Measurements from ENCODE around the gene ADGRV1.
A peak's percentile ranks its signal among the peaks of the same experiment; 100 is the strongest.
"Not testable (repeated sequence)": the region's sequence is repeated elsewhere in the genome, so short reads cannot be mapped to it uniquely, and the experiment has no call there.

Gene ADGRV1

DNA sequence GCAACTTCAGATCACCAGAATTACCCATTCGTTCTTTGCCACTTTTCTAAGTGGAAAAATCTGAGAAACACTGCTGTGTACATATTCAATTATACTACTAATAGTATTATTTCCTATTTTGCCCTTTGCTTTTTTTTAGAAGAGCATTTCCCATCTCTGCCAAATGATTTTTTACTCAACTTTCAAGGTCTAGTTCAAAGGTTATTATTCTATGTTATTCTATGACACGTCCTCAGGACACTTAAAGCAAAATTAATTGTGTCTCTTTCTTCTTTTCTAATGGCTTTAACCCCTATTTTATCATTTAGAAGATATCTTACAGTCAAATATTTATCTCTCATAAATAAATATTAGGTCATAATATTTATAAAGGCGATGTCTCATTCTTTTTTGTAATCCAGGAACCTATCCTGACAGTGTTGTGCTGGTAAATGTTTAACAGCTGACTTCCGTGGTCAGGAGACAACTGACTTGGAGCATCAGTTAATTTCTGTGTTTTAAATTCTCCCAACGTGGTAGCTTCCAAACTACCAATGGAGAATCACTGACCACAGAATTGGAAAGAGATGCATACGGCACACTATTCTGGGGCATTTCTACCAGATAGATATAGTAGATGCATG is 449.3 kb downstream of the ADGRV1 start:
- no peak for DNase-seq

DNA sequence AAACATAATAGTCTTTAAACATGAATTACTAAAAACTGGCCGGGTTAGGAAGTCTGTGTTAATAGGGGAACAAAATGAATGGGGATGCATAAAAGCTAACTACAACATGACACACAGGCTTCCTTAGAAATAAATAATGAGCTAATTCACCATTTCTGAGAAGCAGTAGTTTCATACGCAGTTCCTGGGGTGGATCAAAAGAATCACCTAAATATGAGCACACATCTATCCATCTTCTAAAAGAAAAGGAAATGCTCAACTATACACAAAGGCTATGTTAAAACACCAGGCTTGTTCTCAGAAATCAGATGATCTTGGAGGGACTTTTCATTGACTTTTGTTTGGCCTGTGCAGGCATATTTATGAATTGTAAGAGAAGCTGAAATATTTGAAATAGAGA is 451.5 kb downstream of the ADGRV1 start:
- DNase-seq = no peak

DNA sequence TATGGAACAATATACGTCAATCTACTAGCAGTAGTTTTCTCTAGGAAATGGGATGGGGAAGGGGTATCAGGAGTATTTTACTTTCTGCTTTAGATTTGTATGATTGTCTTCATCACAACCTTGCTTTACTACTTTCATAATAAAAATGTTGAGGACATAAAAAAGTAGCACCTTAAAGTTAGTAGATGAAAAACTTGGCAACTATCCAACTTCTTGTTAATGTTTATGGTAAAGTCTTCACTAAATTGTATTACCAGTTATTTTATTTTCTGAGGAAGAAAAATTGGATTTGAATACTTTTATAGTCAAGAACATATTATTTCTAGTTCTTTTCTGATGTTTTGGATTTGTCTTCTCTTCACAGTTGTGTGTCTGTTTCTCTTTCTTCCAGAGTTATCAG is 452.4 kb downstream of the ADGRV1 start:
- no peak for DNase-seq

DNA sequence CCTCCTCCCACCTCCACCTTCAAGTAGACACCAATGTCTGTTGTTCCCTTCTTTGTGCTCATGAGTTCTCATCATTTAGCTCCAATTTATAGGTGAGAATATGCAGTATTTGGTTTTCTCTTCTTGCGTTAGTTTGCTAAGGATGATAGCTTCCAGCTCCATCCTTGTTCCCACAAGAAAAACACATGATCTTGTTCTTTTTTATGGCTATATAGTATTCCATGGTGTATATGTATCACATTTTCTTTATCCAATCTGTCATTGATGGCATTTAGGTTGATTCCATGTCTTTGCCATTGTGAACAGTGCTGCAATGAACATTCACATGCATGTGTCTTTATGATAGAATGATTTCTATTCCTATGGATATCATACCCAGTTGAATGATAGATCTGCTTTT is 454.3 kb downstream of the ADGRV1 start:
- DNase-seq = not testable (repeated sequence)

GRCh38 chr5:91016322-91016721 is 457.7 kb downstream of the ADGRV1 start:
- DNase-seq = no peak

DNA sequence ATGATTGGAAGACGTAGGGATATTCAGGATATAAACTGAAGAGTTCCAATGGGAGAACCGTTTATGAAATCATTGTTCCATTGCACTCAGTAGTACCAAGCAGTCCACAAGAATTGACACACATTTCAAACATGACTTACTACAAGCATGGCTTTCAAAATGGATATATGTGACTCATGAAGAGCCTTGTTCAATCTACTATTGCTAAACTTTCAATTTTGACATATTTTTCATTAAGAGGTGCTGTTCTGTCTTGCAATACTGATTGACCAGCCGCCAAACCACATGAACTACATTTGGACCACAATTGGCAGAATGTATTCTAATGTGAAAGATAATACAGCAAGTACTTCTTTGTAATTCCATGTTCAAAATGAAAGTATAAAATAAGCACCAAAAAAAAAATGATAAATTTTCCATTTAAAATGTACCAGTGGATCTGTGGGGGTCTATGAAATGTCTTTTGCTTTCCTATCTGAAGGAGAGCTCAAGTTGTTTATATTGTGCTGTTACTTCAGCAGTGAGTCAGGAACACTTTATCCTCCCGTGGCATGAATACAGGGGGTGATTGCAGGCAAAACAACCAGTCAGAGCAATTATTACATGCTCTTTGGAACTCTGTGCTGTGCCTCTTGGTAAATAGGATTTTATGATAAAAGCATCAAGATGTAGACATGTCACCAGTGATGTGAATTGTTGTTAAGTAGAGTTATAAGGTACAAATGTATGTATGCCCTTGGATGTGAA is 458.5 kb downstream of the ADGRV1 start:
- DNase-seq = no peak

- DNase-seq = no peak
Measured at GRCh38 chr5:91018200-91018599, 459.6 kb downstream of the ADGRV1 start.

DNA sequence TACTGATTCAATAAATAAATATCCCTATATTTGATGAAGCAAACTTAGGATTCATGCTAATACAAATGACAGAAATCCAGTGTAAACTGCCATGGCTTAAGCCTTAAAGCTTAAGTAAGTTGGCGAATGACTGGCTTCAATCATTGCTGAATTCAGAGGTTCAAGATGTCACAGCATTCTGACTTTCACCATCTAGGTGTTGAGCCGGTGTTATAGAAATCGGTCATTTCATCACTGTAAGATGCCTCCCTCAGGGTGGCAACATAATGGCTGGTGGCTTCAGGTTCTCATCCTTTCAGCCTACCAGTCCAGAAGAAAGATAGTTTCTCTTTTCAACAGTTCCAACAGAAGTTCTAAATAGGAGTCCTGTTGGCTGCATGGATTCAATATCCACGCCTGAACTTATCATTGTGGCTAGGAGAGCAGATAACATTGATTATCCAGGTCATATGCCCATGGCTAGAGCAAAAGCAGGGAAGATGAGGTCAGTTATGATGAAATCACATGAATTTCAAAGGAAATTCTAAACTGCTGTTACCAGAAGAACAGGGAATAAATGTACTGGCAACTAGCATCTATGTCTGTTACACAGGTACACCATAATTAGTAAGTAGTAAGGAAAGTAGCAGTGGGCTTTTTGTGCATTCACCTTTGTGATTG is 460.2 kb downstream of the ADGRV1 start:
- DNase-seq = no peak

- no peak for DNase-seq
Measured at GRCh38 chr5:91020065-91020800, 461.6 kb downstream of the ADGRV1 start.

GRCh38 chr5:91022518-91022917 is 463.9 kb downstream of the ADGRV1 start:
- no peak for DNase-seq

GRCh38 chr5:91024206-91024605 is 465.6 kb downstream of the ADGRV1 start:
- DNase-seq = no peak

- DNase-seq = peak; percentile 59
Measured at GRCh38 chr5:91024727-91025126, 466.1 kb downstream of the ADGRV1 start.

DNA sequence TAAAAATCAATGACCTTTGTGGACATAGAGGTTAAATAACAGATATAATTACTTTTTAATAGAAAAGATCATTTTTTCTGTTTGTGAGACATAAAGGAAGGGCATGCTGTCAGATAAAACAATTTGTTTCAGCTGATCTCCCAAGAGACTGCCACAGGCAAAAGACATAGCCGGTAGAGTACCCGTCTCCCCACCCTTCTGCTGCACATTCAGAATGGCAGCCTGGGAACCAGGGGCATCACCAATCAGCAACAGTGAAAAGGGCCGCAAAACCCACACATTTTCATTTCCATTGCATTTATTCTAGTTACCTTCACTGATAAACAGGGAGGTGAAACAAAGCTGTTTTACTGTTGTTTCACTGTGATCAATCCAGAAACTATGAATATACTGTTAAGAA is 466.9 kb downstream of the ADGRV1 start:
- DNase-seq = no peak

GRCh38 chr5:91025956-91026355 is 467.4 kb downstream of the ADGRV1 start:
- no peak for DNase-seq

DNA sequence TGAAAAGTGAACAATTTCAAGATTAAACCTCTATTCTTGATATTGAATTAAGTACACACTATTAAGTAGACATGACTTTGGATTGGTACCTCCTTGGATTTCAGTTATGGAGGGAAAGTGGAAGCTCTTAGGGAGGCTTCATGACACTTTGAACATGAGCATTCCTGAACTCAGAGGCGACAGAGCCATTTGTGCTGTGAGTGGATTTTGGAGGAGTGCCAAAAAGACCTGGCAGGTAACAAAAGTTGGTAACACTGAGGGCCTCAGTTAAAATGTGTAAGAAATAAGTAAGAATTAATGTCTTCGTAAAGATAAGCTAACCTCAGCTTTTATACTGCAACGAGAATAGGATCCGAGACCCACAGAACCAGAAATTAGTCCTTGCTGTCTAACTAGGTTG is 467.9 kb downstream of the ADGRV1 start:
- DNase-seq = no peak

DNA sequence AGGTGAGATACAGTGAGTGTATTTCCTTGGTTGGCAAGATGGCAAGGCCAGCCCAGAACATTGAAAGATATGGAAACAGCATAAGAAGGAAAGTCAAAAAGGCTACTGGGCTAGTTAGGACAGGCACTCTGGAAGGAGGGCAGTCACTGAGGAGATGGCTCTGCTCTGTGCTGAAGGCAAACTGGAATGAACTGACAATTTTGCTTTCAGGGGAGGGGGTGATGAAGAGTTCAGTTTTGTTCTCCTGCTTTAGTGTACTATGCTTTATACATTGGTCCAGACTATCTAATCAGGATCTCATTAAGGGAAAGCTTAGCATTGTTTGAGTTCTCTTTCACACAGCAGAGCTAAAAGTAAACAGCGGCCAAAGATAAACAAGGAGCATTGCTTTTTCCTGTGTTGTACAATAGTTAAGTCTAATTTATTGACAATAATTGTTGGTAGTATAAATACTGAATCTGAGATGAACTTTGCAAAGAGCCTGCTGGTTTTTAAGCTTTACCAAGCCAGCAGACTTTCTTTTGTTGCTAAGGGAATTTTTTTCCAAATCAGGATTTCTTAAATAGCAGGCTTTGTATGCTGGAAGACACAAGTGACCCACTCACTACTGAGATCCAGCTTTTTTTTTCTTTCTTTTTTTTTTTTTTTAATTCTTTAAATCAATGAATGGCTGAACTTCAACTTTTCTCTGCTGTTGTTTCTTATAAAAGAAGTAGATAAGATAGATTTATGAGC is 469.0 kb downstream of the ADGRV1 start:
- no peak for DNase-seq

DNA sequence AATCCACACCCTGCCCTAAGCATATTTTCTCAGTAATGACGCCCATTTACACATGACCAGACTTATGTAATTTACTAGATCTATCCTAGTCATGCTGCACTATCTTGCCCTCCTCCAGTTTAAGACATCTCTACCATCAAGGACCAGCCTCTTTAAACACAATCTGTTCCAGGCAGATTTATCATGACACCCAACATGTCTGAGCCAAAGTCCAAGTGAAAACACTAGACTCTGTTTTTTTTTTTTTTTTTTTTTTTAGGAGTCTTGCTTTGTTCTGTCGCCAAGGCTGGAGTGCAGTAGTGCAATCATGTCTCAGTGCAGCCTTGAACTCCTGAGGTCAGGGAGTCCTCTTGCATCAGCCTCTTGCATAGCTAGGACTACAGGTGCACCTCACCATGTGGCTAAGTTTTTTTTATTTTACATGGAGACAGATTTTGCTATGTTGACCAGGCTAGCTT is 469.9 kb downstream of the ADGRV1 start:
- no peak for DNase-seq

DNA sequence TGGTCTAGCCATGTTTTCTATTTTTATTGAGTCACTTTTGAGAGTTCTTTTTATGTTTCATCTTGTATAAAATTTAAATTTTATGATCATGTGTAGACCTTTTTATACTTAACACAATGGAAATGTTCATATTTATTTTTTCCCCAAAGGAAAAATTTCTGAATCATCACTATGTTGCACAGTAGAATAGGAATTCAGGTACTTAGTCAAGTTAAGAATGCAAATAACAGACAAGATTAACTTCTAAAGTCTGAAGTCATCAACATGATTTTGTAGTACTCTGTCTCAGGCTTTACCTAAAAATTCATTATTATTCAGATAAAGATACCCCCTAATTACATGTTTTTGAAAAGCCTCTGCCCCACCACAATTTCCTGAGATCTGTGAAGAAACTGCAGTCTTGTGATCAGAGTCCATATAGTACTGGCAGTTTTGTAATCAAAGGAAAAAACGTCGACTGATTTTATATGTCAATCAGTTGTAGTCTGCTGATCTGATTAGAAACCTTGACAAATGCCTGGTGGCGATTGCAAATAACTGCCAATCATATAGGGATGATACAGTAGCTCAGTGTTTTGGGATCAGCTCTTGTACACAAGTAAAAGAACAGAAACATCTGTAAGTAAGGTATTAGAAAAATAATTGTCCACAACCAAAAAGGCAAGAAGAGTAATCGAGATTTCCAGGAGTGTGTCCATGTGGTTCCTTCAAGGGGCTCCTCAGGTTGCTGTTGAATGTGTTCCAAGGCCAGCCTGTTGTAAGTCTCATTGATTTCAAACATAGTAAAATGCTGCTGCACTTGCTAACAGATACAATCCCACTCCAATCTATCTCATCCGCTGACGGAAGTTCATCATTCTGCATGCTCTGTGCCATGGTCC is 472.2 kb downstream of the ADGRV1 start:
- no peak for DNase-seq

DNA sequence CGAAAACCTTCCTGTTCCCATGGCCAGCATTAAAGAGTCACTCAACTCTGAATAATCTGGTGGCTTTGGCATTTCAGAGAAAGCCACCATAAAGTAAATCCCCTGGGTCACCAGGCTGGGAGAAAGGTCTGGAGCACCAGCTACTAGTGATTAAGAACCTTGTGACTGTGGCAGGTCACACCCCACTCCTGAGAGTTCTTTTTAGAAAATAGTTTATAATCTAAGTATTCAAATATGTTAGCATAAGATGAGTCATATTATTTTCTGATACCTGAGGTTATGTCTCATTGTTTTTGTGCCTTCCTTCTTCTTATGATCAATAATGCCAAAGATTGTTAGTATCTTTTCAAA is 472.8 kb downstream of the ADGRV1 start:
- no peak for DNase-seq

DNA sequence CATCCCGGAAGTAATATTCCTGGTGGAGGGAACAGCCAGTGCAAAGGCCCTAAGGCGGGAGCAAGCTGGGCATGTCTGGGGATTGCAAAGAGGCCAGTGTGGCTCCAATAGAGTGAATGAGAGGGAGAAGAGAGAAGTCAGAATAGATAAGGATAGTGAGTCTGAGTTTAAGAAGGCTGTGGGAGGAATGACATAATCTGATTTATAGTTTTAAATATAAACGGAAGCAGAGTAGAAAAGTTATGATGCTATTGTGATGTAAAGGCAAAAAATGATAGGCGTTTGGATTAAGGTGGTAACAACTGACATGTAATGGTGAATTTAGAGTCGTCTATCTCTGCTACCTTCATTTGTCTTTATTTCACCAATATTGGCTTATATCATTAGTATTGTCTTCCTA is 473.5 kb downstream of the ADGRV1 start:
- no peak for DNase-seq

DNA sequence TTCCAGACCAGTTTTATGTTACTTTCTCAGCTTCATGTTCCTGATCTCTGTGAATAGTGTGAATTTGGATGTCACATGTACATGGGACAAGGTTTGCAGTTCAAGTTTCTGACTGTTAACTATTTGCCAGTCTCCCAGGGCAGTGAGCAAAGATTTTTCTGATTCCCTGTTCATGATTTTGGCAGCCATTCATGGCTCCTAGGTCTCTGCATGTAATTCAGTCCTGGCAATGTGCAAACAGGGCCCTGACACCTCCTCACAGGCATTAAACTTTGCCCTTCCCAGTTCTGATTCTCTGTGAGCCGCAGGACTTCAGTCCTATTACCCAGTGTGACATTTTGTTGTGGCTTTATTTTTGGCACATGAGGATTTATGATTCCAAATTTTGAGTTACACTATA is 474.8 kb downstream of the ADGRV1 start:
- no peak for DNase-seq
